GM04503 (cell line): Measurements from ENCODE around the gene GFY.

ENCODE experiments used
- DNase-seq: peaks from one replicate; pipeline ENCODE4 v3.0.0-alpha.2; 2012; ENCODE audit warnings: low read depth

GFY gene

GRCh38 chr19:49408816-49409440, 16.3 kb upstream of the GFY start:
- no peak for DNase-seq

- DNase-seq, result no peak
Observed at GRCh38 chr19:49409441-49410029, 15.7 kb upstream of the GFY start.

- no peak for DNase-seq
Observed at GRCh38 chr19:49411681-49412326, 13.4 kb upstream of the GFY start.

- no peak for DNase-seq
Observed at GRCh38 chr19:49413348-49413747, 11.8 kb upstream of the GFY start.

- no peak for DNase-seq
Observed at GRCh38 chr19:49414256-49414655, 10.9 kb upstream of the GFY start.

GRCh38 chr19:49415102-49415809, 9.9 kb upstream of the GFY start:
- DNase-seq, result no peak

GRCh38 chr19:49415810-49416200, 9.4 kb upstream of the GFY start:
- DNase-seq, result no peak

- no peak for DNase-seq
Observed at GRCh38 chr19:49417088-49417487, 8.1 kb upstream of the GFY start.

GRCh38 chr19:49418511-49418910, 6.7 kb upstream of the GFY start:
- DNase-seq, result no peak

GRCh38 chr19:49419173-49419572, 6.0 kb upstream of the GFY start:
- DNase-seq, result no peak

- DNase-seq, result no peak
Observed at GRCh38 chr19:49420227-49420626, 5.0 kb upstream of the GFY start.

GRCh38 chr19:49421039-49421877, 3.9 kb upstream of the GFY start:
- DNase-seq, result no peak

- DNase-seq, result no peak
Observed at GRCh38 chr19:49421878-49422202, 3.3 kb upstream of the GFY start.

- DNase-seq, result no peak
Observed at GRCh38 chr19:49422407-49423070, 2.6 kb upstream of the GFY start.

- no peak for DNase-seq
Observed at GRCh38 chr19:49423071-49423984, 1.9 kb upstream of the GFY start, which contains the start of gene PTH2. TSS of gene PTH2 (minus strand) at chr19:49423441. CDS start at chr19:49423339, 102 bp downstream.

- DNase-seq, result no peak
Observed at GRCh38 chr19:49423985-49424303, 1.2 kb upstream of the GFY start.

GRCh38 chr19:49425922-49426592, 869 bp downstream of the GFY start:
- no peak for DNase-seq

GRCh38 chr19:49427339-49427738, 2.2 kb downstream of the GFY start:
- no peak for DNase-seq

GRCh38 chr19:49427855-49428546, 2.8 kb downstream of the GFY start:
- no peak for DNase-seq
